DLD1 (cell line): ENCODE results near the gene KIAA1210.

ENCODE experiments used
- in situ Hi-C: cut with HindIII; loops from 2 replicates; pipeline ENCODE4 v1.10.0; 2017; ENCODE audit warnings: low sequenced_read_pairs

KIAA1210 gene

DNA sequence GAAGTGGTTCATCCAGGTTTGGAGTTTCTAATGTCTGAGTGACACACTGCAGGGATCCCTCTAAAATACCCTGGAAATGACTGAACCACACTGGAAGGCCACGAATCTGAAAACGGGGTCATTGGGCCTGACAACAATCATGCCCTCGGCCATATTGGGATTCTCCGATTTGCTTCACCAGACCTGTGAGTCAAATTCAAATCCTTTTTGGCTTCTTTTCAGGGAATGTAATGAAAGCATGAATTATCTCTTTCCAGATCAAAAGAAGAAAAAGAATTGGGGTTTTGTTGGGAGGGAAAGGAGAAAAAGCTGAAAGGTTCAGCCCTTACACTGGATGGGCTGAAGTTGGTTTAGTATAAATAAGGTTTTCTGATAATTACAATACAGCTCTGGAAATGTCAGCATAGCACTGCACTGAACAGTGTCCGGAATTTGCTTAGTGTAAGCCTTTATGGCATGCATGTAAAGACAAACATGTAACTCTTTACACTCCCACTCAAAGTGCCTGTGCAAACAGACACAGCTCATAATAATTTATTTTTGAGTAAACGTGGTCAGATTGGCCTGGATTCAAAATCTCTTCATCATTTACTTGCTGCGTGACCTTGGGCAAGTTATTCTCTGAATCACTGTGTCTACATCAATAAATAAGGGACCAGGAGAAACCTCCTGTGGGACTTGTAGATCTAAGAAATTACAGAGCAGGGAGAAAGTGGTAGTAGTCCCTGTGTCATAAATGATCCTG, 33.4 kb downstream of the KIAA1210 start:
- in situ Hi-C loops = no loop called here

DNA sequence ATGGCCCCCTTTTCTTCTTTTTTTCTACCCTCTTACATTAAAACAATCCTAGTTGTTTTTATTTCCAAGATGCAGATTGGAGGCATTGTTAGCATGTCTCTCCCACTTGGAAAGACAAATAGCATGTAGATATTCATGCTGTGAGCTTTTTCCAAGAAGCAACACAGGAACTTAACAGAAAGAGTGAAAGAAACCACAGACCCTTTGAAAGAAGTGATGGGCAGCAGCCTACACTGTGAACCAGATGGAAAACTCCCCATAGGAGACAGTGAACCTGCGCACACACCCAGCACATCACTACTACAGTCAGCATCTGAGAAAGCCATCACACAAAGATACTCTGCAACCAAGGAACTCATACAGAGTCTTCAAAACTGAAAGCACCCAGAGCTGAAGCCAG, 37.0 kb downstream of the KIAA1210 start:
- in situ Hi-C loops = no loop called here

DNA sequence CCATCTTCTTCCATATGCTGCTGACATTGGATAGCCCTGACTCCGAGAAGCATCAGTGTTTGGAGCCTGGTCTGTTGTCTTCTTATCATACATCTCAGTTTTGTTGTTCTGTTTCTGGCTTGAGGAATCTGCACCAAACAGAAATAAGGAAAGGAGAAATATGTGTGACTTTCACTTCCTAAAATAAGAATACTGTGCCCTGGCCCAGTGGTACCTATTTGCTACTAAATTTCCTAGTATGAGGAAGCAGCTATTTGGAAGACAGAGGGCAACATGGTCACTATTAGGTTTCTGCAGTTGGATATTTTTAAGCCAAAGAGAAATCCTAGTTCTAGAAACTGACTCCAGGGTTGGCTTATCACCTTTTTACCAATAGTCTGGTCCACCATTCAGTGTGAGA, 38.0 kb downstream of the KIAA1210 start:
- in situ Hi-C loops = no loop called here

DNA sequence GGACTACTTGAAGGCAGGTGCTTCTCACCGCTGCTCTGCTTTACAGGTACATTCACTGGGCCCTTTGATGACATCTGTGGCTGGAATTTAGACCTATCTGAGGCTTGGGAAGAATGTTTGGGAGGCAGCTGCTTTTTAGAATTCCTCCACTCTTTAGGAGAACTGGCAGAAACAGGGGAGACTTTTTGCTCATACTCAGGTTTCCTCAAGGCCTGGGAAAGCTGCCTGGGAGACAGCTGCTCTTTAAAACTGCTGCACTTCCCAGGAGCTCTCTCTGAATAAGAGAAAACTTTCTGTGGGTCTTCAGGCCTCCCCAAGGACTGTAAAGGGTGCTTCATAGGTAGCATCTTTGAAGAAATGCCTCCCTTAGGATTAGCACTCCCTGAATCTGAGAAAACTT, 40.5 kb downstream of the KIAA1210 start:
- in situ Hi-C loops = no loop called here

DNA sequence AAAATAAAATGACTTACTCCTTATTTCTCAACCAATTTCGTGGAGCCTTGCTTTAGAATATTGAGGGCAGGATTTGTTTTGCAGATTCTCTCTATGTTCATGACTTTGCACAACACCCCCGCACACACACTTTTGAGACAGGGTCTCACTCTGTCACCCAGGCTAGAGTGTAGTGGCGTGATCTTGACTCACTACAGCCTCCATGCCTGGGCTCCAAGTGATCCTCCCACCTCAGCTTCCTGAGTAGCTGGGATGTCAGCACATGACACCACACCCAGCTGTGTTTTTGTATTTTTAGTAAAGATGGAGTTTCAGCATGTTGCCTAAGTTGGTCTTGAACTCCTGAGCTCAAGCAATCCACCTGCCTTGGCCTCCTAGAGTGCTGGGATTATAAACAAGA, 42.8 kb downstream of the KIAA1210 start:
- in situ Hi-C loops = no loop called here

DNA sequence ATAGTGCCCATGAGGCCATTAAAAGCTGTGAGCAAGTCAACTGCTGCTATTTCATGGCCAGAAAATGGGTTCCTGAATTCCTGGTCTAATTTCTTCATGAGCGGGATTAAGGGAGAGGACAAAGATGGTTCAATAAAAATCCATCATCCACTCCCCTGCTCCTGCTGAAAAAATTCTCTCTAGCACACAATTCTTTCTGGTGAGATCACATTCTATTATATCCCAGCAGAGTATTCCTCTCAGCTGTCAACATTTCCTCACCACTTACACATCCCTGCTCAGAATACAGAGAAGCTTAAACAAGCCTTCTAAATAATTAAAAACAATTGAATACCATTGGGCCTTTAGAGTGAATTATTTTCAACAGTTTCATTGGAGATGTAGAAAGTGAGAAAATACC, 45.3 kb downstream of the KIAA1210 start:
- in situ Hi-C loops = no loop called here

DNA sequence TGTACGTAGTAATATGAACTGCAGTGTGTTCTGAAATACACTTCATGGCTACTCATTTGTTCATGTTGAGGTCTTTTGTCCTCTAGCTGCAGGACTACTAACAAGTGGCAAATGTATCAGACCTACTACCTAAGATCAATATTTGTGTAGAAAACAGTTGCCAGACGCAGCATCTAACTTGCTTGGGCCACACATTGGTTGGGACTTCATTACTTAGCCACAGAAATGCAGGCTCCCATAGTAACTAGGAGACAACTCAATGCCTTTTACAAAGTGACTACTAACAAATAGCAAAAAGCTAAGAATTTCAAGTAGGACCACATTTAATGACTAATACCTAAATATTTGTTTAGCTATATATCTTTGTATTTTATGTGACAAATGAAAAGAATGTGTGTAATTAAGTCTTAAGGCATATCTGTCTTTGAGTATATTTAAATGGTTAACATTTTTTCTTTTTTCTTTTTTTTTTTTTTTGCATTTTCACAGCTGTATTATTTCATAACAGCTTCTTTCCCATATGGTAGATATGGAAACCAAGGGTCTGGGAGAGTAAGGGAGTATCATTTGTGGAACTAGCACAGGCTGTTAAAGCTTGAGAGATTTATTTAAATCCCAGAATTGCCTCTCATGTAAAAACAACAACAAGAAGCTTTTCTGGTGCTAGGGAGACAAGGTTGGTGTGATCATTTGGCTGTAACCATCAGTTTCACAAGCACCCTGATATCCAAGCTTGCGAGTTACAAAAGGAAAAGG, 52.2 kb downstream of the KIAA1210 start:
- in situ Hi-C loops = no loop called here

DNA sequence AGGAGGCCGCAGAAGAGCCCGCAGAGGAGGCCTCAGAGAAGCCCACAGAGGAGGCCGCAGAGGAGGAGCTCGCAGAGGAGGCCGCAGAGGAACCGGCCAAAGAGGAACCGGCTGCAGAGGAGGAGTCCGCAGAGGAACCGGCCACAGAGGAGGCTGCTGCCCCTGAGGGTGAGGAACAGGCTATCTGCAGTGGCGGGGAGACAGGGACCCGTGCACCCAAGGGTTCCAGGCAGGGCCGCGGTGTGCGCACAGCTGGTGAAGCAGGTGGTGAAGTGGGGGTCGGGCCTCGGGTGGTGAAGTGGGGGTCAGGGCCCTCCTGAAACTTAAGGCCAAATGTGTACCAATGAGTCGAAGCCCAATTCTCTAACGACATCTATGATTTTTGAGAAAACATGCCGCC, 53.7 kb downstream of the KIAA1210 start:
- in situ Hi-C loops = no loop called here

DNA sequence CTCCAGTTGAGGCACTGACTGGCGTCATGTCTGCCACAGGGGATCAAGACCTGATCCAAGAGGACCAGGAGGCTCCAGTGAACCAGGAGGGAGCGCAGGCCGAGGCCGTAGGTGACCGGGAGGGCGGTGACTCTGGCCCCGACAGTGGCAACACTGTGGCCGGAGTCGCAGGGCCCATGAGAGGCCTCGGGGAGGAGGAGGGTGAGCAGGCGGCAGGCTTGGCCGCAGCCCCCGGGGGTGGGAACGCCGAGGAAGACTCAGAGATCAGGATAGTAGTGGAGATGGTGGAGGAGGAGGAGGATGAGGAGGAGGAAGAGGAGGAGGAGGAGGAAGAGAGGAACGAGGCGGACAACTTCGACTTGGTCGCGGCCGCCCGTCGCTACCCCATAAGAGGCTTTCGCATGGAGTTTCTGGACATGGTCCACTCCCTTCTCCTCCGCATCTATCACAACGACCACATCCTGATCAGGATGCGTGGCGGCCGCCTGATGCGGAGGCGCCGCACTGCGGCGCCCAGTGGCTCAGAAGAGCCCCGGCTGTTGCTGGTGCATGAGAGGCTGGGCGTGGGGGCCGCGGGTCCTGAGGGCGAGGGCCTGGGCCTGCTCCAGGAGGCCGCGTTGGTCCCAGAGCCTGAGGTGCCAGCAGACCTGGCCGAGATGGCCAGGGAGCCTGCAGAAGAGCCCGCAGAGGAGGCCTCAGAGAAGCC, 54.3 kb downstream of the KIAA1210 start:
- in situ Hi-C loops = no loop called here

DNA sequence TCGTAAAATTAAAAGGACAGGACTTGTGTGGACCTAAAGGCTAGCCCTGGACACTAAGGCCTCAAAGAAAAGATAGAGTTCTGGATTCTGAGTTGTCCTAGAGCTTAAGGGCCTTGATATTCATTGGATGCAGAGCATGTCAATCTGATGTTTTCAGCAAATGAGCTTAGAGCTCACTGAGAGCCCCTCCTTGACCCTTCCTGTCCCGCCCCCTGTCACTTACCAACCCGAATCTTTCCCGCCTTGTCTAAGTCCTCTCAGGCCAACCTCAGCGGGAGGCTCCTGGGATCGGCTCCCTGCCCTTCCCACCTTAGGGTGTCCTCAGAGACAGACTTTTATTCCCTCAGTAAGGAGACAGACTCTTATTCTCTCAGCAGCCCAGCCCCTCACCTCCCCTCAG, 54.9 kb downstream of the KIAA1210 start, which contains the start of gene CT47C1:
CT47C1 (plus strand) TSS at position 250 of the 400 bp plus-strand sequence. CDS start 233 bp downstream, outside the sequence.
- in situ Hi-C loops = no loop called here

DNA sequence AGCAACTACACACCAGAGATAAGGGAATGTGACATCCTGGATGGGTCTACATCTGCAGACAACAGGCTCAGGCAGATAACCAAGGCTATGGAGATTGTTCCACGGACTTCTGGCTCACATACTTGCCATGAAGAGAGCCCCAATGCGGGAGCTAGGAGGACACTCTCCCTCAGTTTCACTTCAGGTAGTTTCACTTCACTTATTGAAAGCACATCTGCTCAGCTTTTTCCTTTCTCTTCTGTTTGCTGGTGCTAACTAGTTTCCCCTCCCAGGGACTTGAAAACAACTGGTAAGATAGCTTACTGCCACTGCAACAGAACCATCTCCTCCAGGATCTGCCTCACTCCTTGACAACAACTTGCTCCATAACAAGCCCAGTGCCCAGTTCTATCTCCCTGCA, 56.2 kb downstream of the KIAA1210 start:
- in situ Hi-C loops = no loop called here

DNA sequence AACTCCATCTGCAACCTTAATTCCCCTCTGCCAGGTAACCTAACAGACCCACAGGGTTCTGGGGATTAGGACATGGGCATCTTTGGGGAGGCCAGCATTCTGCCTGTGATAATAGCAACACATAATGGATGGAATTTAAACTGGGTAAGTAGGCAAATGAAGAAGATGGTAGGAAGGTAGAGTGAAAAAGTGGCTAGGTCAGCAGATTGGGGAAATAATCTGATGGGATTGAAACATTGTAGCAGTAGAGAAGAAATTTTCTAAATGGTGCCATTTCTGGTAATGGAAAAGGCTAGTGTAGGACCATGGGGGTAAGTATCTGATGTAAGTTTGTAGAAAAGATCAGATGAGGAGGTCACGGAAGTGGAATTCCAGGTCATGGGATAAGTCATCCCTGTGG, 57.9 kb downstream of the KIAA1210 start:
- in situ Hi-C loops = no loop called here

DNA sequence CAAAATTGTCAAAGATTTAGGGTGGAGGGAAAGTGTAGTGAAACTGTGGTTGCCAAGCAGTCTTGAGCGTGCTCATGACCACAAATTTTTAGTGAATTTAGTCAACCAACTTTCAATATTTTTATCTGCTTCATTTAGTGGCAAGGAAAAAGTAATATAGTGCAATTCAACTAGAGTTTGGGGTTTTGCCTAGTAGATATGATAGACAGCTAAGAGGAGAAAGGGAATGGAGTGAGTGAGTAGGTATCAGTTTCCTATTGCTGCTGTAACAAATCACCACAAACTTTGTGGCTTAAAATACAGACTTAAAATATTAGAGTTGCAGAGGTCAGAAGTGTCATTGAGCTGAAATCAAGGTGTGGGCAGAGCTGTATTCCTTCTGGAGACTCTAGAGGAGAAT, 58.5 kb downstream of the KIAA1210 start:
- in situ Hi-C loops = no loop called here

DNA sequence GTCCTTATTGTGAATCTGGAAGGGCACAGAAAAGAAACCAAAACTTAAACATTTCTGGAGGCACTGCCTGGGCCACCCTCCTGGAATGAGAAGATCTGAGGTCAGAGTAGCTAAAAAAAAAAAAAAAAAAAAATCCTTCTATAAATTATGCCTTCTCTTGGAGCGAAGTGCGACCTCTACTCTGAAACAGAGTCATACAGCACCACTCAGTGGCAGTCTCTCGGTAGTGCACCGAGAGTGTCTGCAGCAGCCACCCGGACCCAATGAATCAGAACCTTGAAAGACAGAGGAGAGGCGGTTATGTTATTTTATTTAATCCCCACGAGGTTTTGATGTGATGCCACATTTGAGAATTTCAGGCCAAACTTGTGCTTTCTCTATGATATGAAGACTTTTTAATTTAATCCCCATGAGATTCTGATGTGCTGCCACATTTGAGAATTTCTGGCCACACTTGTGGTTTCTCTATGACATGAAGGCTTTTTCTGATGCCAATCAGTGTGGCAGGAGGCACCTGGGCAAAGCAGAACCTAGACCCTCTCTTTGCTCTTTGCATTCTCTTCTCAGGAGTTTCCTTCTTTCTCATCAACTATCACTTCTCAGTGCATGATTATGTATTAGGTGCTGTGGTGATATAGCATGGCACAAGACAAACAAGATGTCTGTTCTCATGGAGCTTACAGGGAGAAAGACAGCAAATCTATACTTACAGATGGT, 60.4 kb downstream of the KIAA1210 start:
- in situ Hi-C loops = no loop called here

DNA sequence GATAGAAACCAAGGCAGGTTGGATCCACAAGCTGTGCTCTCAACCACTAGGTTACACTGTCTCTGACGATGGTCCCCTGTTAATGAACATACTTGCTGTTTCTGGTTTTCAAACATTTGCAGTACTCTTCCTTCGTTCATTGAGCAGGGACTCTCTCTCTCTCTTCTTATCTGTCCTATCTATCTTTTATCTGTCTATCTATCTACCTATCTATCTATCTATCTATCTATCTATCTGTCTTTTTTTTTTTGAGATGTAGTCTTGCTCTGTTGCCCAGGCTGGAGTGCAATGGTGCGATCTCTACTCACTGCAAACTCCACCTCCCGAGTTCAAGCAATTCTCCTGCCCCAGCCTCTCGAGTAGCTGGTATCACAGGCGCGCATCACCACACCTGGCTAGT, 64.2 kb downstream of the KIAA1210 start:
- in situ Hi-C loops = no loop called here

DNA sequence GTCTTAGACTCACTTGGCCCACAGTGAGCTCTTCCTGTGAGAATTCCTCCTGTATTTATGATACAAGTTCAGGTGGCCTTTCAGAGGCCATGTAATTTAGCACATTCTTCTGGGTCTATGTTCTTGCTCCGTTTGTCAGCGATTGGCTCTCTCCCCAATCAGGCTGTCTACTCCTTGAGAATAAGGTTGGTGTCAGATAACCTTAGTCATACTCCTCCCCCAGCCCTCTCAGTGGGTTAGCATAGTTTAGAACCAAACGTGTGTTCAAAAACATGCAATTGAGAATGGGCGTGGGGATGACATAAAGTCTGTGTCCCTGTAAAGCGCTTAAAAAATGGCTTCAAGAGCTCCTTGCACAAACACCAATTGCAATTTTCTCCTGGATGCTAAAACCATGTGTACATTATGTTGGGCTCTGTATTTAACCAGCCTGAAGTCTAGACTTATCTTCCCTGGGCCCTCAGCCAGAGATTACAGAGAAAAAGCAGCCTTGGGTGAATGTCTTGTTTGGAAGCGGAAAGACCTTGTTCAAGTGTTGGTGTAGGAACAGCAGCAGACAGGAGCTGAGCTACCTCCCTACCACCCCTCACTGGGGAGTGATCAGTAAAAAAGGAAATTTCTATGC, 64.8 kb downstream of the KIAA1210 start:
- in situ Hi-C loops = no loop called here

DNA sequence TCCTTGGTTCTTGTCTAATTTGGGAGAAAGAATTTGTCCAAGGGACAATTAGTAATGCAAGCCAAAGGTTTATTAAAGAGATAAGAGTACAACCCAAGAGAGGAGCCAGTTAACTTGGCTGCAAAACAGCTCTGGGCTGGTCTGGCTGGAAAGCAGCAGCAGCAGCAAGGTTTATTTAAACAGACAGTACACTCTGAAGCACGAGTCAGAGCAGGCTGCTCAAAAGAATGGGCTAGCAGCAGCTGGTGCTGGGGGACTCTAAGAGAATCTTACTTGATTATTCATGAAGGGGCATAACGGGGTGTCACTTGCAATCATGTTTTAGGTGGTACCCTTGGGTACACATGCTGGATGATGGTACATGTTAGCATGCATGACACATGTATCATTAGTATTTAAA, 71.9 kb downstream of the KIAA1210 start:
- in situ Hi-C loops = no loop called here

DNA sequence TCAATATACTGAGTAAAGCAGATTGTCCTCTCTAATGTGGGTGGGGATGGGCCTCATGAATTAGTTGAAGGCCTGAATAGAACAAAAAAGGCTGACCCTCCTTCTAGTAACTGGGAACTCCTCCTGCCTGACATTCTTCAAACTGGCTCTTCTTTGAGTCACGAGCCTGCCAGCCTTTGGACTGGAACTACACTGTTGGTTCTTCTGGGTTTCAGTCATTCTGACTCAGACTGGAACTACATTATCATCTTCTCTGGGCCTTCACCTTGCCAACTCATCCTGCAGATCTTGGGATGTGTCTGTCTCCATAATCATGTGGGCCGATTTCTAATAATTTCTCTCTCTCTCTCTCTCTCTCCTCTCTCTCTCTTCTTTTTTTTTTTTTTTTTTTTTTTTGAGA, 81.7 kb downstream of the KIAA1210 start:
- in situ Hi-C loops = no loop called here

DNA sequence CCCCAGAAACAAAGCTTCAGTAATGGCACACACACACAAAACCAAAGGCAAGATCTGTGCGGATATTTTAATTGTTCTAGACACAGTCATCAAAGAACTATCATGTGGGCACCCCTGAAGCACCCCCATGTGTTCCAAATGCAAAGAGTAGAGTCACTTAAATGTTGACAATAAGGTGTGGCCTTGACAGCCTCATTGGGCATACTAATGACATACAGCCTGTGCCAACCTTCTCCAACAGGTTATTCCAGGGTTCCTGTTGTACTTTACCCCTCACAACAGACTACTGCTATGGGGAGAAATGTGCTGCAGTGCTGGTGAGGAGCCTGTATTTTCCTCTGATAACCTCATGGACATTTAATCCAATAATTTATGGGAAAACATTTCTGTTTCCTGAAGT, 84.6 kb downstream of the KIAA1210 start:
- in situ Hi-C loops = no loop called here

DNA sequence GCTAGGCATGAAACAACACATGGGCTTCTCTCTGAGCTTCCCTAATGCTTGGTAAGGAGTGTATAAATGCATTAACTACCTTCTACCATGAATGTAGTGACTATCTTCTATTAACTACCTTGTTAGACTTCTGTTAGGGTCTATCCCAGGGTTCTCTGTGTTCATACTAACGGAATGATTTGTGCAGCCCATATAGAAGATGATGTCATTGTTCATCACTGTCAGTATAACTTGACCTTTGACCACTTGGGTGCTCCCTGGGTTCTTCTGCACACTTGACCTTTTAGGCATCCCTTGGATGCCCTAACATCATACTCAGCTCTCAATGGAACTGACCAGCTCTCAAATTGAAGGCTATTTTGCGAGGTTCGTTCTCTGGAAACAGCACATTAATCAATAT, 85.6 kb downstream of the KIAA1210 start:
- in situ Hi-C loops = no loop called here

DNA sequence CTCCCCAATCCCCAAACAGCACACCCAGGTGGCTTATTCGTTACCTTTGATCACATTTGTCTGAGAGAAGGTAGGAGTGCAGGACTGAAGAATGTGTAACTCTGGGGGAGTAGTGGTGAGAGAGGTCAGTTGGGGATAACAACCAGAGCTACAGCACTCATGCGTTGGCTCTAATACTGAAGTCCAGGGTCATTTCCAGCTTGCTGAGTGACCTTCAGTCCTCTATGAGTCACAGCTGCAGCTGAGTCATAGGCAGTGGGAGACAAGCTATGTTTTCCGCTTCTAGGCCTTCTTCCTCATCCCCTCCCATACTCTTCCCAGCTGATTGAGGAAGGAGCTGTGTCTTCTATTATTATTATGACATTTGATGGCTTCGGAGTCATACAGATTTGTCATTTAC, 86.4 kb downstream of the KIAA1210 start:
- in situ Hi-C loops = no loop called here
